ENCODE data around the gene HNRNPH2.

GRCh38 chrX:101391831-101392230, 16.2 kb upstream of the HNRNPH2 start:
- no peak for TF ChIP-seq CTCF (conservative IDR thresholded peaks at IDR 0.05 in 1 of 2, IDR thresholded peaks at IDR 0.05 in 1 of 2; ENCODE audit: extremely low read depth in 1 of 2, insufficient read depth in 1 of 2, low read depth in 1 of 2, low read length in 2 of 2)
- no peak for TF ChIP-seq EZH2 (IDR thresholded peaks at IDR 0.05; ENCODE audit: borderline replicate concordance, low read length)
